Smooth muscle cell (in vitro differentiated cells): ENCODE data around the gene TBX4. TPM values are rescaled to one million over a fixed set of nuclear protein-coding genes. Genes with fewer than 3 reads are reported as not detected.

Experiments
- DNase-seq: peaks from one replicate; lab custom pipeline; 2025; ENCODE audit not compliant: unreplicated experiment; lab: John Stamatoyannopoulos, UW
- H2AFZ ChIP-seq: fragments of 200-600 bp; sonication (generic); 2 replicates; pipeline ENCODE4 v1.6.0; 2016; ENCODE audit warnings: antibody characterized with exemption, low read depth, mild to moderate bottlenecking
- H3F3A ChIP-seq: fragments of 200-600 bp; sonication (generic); 2 replicates; pipeline ENCODE4 v1.6.0; 2017; ENCODE audit warnings: antibody characterized with exemption, low read depth
- H3K27ac ChIP-seq: fragments of 200-600 bp; sonication (generic); 2 replicates; pipeline ENCODE4 v1.5.1; 2016; ENCODE audit warnings: low read depth, mild to moderate bottlenecking
- H3K27me3 ChIP-seq: fragments of 200-600 bp; sonication (generic); 2 replicates; pipeline ENCODE4 v1.6.1; 2016; ENCODE audit warnings: low read depth, mild to moderate bottlenecking
- H3K36me3 ChIP-seq: fragments of 200-600 bp; sonication (generic); 2 replicates; pipeline ENCODE4 v1.5.1; 2016; ENCODE audit warnings: low read depth
- H3K4me1 ChIP-seq: fragments of 200-600 bp; sonication (generic); 2 replicates; pipeline ENCODE4 v1.5.1; 2016; ENCODE audit warnings: low read depth
- H3K4me2 ChIP-seq: fragments of 200-600 bp; sonication (generic); 2 replicates; pipeline ENCODE4 v1.6.0; 2016; ENCODE audit warnings: mild to moderate bottlenecking
- H3K4me3 ChIP-seq: fragments of 200-600 bp; sonication (generic); 2 replicates; pipeline ENCODE4 v1.5.1; 2016; ENCODE audit warnings: mild to moderate bottlenecking
- H3K79me2 ChIP-seq: fragments of 200-600 bp; sonication (generic); 2 replicates; pipeline ENCODE4 v1.6.0; 2016; ENCODE audit warnings: low read depth, mild to moderate bottlenecking
- H3K9ac ChIP-seq: fragments of 200-600 bp; sonication (generic); 2 replicates; pipeline ENCODE4 v1.6.0; 2016; ENCODE audit warnings: low read depth
- H3K9me3 ChIP-seq: fragments of 200-600 bp; sonication (generic); replicated peaks from 2 replicates; pipeline ENCODE4 v1.5.1; 2016; ENCODE audit warnings: low read depth
- H4K20me1 ChIP-seq: fragments of 200-600 bp; sonication (generic); 2 replicates; pipeline ENCODE4 v1.6.0; 2016; ENCODE audit warnings: low read depth
- WGBS: methylation state at CpG from one replicate; pipeline ENCODE4 v1.1.7; 2016; ENCODE audit warnings: low lambda C conversion rate; 5-methylcytosine and 5-hydroxymethylcytosine counted together
- polyA plus RNA-seq: library from polyadenylated mRNA; unstranded; fragments of >200 nt; fragmentation: Nextera tagmentation; extraction: Ambion mirVana; gene quantifications from 2 replicates; pipeline ENCODE4 v1.2.1, GENCODE V29; 2016
- total RNA-seq: library from RNA; depleted of rRNA; stranded (reverse); fragments of >200 nt; gene quantifications from 2 replicates; pipeline ENCODE4 v1.2.3, GENCODE V29; 2014
- TF ChIP-seq, protein P1 (sequence below): fragments of 200-600 bp; sonication (generic); IDR thresholded peaks from 2 replicates; pipeline ENCODE4 v1.5.1; 2017; ENCODE audit warnings: borderline replicate concordance, mild to moderate bottlenecking, antibody characterized with exemption; ENCODE audit not compliant: insufficient read depth, poor library complexity, severe bottlenecking

Gene TBX4
- total and polyA plus RNA-seq, 2 experiments from 2014 or later: 14.1 to 22.7 TPM

DNA sequence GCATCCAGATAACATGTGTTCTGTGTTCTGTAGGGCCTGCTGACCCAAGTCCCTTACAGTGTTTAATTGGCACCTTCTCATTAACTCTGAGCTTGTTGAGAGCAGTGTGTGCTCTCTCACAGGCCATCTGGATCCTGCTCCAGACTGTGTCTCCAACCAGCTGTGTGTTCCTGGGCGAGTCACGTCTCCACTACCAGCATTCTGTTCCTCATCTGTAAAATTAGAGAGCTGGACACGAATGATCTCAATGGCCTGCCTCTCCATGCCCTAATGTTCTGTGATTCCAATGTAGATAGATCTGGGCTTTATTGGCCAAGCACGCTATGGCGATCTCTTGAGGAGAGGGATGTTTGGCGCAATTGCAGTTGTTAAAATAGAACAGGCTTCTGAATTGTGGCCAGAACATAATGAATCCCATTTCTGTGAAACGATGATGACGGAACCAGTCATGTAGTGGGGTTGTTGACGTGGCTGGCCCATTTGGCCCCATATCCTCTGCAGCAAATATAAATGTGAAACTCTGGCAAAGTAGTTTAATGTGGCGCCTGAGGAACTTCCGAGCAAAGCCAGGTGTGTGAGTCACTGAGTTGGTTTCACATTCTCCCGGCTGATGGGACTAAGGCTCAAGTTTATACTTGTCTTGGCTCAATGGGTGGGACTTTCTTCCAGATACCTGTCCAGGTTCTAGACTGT is 22.2 kb downstream of the TBX4 start:
- peaks cover 19% of the 10 kb centered on the region for H3K79me2 ChIP-seq
- H3K36me3 ChIP-seq: no peaks in the 10 kb centered on the region
- no peak for DNase-seq
- no peak overlapping the region for H3K4me2 ChIP-seq
- WGBS: 63% methylated on average over 12 of the region's 12 CpGs
- no peaks in the 10 kb centered on the region for H3K27me3 ChIP-seq
- H3K27ac ChIP-seq: peak overlapping the region; percentile 82
- H2AFZ ChIP-seq: no peak overlapping the region
- peaks cover 8% of the 10 kb centered on the region for H3F3A ChIP-seq
- TF ChIP-seq, protein P1, sequence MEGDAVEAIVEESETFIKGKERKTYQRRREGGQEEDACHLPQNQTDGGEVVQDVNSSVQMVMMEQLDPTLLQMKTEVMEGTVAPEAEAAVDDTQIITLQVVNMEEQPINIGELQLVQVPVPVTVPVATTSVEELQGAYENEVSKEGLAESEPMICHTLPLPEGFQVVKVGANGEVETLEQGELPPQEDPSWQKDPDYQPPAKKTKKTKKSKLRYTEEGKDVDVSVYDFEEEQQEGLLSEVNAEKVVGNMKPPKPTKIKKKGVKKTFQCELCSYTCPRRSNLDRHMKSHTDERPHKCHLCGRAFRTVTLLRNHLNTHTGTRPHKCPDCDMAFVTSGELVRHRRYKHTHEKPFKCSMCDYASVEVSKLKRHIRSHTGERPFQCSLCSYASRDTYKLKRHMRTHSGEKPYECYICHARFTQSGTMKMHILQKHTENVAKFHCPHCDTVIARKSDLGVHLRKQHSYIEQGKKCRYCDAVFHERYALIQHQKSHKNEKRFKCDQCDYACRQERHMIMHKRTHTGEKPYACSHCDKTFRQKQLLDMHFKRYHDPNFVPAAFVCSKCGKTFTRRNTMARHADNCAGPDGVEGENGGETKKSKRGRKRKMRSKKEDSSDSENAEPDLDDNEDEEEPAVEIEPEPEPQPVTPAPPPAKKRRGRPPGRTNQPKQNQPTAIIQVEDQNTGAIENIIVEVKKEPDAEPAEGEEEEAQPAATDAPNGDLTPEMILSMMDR: no peak
- H3K9me3 ChIP-seq: no peaks in the 10 kb centered on the region
- peaks cover 4% of the 10 kb centered on the region for H3K4me1 ChIP-seq
- H4K20me1 ChIP-seq: no peaks in the 10 kb centered on the region
- no peak overlapping the region for H3K4me3 ChIP-seq
- no peak overlapping the region for H3K9ac ChIP-seq

DNA sequence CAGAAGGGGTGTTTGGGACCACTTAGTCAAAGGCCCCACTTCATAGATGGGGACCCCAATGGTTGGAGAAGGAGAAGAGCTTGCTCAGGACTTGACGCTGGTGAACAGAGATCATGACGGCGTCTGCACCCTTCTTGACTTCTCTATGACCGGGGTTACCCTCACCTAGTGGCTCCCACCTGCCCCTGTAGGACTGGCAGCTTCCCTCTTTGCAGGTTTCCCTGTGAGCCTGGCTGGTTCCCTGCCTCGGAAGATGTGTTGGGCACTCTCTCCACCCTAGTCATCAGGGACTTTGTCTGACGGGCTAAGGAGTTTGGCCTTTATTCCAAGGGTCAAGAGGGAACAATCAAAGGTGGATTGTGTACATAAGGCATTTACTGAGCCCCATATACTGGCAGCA is 22.7 kb downstream of the TBX4 start:
- DNase-seq: no peak
- H3K4me2 ChIP-seq: no peak overlapping the region
- H3K9me3 ChIP-seq: no peaks in the 10 kb centered on the region
- peaks cover 4% of the 10 kb centered on the region for H3K4me1 ChIP-seq
- peak overlapping the region; percentile 82 for H3K27ac ChIP-seq
- TF ChIP-seq, protein P1: no peak
- no peaks in the 10 kb centered on the region for H4K20me1 ChIP-seq
- 87% methylated on average over 6 of the region's 6 CpGs for WGBS
- peaks cover 11% of the 10 kb centered on the region for H3F3A ChIP-seq
- no peaks in the 10 kb centered on the region for H3K27me3 ChIP-seq
- peak overlapping the region; percentile 15 for H3K9ac ChIP-seq
- no peaks in the 10 kb centered on the region for H3K36me3 ChIP-seq
- no peak overlapping the region for H3K4me3 ChIP-seq
- H3K79me2 ChIP-seq: peaks cover 17% of the 10 kb centered on the region
- no peak overlapping the region for H2AFZ ChIP-seq

DNA sequence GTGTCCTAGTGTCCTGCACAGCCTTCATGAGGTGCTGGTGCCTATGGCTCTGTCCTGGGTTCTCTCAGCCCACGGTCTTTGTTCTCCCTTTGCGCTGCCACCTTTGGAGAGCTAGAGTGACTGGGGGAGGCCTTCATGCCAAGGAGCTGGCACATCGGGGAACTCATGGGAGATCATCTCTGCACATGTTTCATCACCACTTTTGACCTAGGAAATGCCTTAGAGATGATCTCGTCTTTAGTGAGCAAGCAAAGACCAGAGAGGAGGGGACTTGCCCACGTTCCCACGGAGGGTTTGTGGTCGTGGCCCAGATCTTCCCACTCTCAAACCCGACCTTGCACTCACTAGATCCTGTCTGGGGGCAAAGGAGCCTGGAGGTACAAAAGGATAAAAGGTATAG is 23.5 kb downstream of the TBX4 start:
- WGBS: 27% methylated on average over 8 of the region's 8 CpGs
- H3K4me1 ChIP-seq: peaks cover 4% of the 10 kb centered on the region
- TF ChIP-seq, protein P1: no peak

DNA sequence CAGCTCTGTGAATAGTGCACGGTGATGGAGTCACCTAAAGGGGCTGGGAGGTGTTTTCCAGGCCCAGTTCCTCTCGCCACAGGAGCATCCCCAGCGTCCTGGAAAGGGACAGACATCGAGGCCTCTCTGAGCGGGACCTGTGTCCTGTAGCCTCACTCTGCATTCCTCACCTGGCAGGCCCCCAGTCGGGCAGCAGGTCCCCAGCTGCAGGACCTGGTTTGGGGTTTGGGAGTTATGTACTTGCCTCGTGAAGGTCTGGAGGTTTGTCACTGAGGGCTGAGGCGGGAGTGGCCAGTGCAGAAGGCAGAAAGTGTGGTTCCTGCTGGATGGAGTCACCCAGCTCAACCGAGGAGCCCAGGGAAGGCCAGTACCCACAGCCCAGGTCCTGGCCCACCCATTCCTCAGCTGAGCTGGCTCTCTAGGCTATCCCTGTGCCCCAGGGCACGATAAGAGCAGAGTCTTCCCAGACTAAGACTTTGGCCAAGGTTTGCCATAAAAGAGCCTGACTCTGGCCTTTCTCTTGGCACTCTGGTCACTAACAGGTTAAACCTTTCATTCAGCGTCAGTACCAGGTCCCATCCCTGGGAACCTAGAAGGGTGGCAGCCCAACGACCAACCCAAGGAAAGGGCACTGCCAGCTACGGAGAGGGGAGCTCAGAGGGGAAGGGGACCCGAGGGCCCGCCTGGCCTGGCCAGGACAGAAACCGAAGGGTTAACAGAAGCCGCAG is 24.4 kb downstream of the TBX4 start:
- no peak for DNase-seq
- no peaks in the 10 kb centered on the region for H3K27me3 ChIP-seq
- H3F3A ChIP-seq: peaks cover 11% of the 10 kb centered on the region
- H2AFZ ChIP-seq: no peak overlapping the region
- 42% methylated on average over 16 of the region's 17 CpGs for WGBS
- TF ChIP-seq, protein P1: no peak
- H3K9ac ChIP-seq: no peak overlapping the region
- H3K4me3 ChIP-seq: no peak overlapping the region
- no peak overlapping the region for H3K27ac ChIP-seq
- H3K4me2 ChIP-seq: peak overlapping the region; percentile 42
- H4K20me1 ChIP-seq: no peaks in the 10 kb centered on the region
- H3K79me2 ChIP-seq: peaks cover 10% of the 10 kb centered on the region
- H3K36me3 ChIP-seq: no peaks in the 10 kb centered on the region
- peaks cover 4% of the 10 kb centered on the region for H3K4me1 ChIP-seq
- H3K9me3 ChIP-seq: no peaks in the 10 kb centered on the region

More for the DNA sequence above, 23.5 kb downstream of the TBX4 start:
- Histone ChIP-seq H3K9me3 (no peaks in the 10 kb centered on the region), H3K36me3 (no peaks in the 10 kb centered on the region), H3K4me2 (peak overlapping the region; percentile 42), H3K27ac (peak overlapping the region; percentile 82), H3K27me3 (no peaks in the 10 kb centered on the region), H3K4me3 (no peak overlapping the region), H3K79me2 (peaks cover 10% of the 10 kb centered on the region), H3F3A (peaks cover 11% of the 10 kb centered on the region), H4K20me1 (no peaks in the 10 kb centered on the region), H3K9ac (no peak overlapping the region), H2AFZ (no peak overlapping the region)
- no peak for DNase-seq
